Effector CD4-positive, alpha-beta T cell (primary cell): ENCODE data around the gene C1QTNF6.
"Not testable (repeated sequence)": the region's sequence is repeated elsewhere in the genome, so short reads cannot be mapped to it uniquely, and the experiment has no call there.

ENCODE experiments used
- DNase-seq: peaks from one replicate; pipeline ENCODE4 v3.0.0-alpha.2; 2020

Gene C1QTNF6

GRCh38 chr22:37206841-37207821 lies 19.1 kb upstream of the C1QTNF6 start:
- DNase-seq: no peak

GRCh38 chr22:37206118-37206840 lies 18.2 kb upstream of the C1QTNF6 start:
- no peak for DNase-seq

GRCh38 chr22:37205046-37205445 lies 17.0 kb upstream of the C1QTNF6 start:
- DNase-seq: no peak

- no peak for DNase-seq
These were observed 16.1 kb upstream of the C1QTNF6 start for GRCh38 chr22:37204045-37204655.

DNA sequence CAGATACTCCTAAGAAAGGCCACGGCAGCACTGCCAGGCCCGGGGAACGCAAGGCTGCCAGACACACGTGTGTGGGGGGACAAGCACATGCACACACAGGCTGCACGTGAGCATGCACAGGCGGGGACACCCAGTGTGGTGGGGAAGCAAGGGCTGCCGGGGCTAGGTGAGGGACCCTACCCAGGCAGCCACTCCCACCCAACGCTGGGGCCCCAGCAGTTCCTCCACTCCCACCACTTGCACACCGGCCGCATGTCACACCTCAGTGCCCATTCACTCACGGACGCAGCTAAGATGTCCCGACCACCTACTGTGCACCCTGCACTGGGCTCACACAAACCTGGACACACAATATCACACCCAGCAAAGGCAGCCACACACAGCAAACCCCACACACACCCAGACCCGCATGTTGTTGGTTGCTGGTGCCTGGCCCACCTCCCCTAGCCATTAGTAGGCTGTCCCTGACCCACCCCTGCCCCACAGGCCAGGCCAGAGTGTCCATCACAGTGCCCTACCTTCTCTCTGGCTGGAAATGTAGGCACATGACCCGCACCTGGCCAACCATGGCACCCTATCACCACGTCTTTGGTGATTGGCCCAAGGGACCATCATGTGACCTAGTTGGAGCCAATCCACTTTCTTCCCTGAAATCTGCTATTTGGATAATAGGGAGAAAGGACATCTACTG lies 15.5 kb upstream of the C1QTNF6 start:
- no peak for DNase-seq

DNA sequence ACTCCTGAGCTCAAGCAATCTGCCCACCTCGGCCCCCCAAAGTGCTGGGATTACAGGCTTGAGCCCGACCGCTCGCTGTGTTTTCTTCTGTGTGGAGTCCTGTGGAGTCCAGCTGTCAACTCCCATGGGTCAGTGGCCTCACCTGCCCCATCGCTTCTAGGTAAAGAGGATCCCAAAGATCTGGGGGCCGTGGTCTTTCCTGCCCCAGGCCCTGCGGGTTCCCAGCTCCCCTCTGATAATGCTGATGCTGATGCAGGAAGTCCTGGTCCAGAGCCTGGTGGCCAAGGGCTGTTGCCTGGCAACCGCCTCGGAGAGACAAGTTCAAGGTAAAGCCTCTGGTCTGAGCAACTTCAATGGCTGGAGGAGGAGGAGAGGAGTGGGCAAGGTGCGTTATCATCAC lies 14.7 kb upstream of the C1QTNF6 start:
- DNase-seq: no peak

GRCh38 chr22:37202001-37202555 lies 14.0 kb upstream of the C1QTNF6 start:
- DNase-seq: no peak

DNA sequence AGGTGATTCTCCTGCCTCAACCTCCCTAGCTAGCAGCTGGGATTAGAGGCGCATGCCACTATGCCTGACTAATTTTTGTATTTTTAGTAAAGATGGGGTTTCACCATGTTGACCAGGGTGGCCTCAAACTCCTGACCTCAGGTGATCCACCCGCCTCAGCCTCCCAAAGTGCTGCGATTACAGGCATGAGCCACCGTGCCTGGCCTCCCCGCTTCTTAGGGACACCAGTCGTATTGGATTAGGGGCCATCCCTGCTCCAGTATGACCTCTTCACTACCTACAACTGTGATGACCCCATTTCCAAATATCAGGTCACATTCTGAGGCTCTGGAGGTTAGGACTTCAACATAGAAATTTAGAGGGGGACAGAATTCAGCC lies 13.4 kb upstream of the C1QTNF6 start:
- not testable (repeated sequence) for DNase-seq

- no peak for DNase-seq
These were observed 11.7 kb upstream of the C1QTNF6 start for GRCh38 chr22:37199760-37200108.

DNA sequence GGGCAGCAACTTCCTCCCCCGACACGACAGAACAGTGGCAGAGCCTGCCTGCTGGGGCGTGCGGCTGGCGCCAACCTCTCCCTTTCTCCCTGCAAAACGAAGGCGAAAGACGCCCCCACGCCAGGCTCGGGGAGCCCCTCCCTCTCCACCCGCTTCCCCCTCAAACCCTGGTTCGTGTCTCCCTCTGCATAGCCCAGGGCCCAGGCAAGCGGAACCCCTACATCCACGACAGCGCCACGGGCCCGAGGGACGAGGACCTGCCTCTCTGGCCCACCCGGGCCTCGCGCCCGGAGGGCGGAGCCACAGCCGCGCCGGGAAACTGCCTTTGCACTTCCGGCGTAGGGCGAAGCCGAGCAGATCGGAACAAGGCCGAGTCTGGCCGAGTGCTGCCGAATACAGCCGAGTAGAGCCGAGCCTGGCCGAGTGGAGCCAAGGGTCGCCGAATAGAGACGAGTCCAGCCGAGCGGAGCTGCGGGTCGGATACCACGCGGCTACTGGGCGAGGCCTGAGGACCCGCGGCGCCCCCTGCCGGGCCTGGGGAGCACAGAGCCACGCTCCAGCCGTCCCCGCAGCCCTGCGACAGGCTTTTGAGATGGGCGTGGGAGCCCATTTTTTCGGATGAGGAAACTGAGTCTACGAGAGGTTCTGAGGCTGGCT lies 11.2 kb upstream of the C1QTNF6 start:
- DNase-seq: peak; percentile 99

DNA sequence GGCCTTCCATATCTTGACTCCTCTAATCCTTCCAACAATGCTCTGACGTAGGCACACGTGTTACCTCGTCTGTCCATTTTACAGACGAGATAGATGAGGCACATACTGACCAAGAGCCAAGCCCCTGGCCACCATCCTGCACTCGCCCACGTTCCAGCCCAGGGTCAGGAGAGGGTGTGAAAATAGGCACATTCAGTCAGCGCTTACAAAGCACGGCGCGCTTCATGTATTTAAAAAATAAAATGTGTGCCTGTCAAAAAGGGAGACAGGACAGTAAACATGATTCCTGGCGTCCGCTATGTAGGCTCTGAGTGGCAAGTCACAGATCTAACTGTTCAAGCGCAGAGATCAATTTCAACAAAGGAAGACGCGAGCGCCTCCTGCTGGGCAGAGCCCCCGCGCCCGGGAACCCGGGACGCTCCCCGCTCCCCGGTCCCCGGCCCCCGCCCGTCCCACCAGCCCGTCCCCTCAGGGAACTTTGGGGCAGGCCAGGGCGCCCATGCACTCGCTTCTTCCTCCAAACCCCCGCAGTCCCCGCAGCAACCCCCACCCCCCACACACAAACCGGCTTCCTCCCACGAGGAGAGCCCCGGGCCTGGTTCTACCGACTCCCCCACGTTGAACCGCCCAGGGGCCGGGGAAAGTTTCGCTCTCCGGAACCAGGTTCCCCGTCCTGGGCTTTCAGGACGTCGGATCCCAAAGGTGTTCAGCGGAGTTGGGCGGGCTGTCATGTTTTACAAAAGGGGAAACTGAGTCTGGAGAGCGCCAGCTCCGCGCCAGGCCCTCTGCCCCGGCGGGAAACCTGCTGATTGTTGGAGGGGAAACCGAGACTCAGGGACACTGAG lies 10.4 kb upstream of the C1QTNF6 start:
- peak; percentile 90 for DNase-seq

DNA sequence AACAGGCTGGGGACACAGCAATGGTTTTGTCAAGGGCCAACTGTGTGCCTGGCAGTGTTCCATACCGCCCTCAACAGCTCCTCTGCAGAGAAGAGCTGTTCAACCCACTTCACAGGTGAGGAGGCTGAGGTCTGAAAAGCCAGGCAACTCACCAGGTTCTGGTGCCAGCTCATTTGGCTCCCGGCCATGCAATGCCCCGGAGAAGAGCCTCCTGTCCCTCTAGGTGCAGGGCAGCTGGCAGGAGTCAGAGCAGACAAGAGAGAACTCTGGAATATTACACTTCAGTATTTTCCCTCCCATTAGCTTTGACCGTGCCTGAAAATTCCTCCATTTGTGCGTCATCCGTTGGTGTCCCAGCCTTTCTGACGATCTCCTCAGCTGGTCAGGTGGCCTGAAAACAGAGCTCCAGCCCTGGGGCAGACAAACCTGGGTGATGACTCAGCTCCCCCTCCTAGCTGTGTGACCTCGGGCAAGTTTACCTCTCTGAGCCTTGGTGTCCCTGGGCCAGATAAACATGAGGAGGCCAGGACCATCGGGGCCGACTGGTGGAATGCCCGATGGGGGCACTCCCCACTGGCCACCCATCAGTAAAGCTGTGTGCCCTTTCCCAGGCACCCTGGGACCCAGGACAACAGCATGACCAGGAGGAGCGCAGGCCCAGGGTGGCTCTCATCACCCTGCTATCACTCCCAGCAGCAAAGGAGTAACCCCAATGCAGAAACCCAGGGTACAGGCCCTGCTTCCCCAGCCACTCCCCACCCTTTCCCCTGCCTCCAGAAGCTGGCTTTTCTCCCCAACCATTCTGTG lies 9.6 kb upstream of the C1QTNF6 start:
- no peak for DNase-seq

DNA sequence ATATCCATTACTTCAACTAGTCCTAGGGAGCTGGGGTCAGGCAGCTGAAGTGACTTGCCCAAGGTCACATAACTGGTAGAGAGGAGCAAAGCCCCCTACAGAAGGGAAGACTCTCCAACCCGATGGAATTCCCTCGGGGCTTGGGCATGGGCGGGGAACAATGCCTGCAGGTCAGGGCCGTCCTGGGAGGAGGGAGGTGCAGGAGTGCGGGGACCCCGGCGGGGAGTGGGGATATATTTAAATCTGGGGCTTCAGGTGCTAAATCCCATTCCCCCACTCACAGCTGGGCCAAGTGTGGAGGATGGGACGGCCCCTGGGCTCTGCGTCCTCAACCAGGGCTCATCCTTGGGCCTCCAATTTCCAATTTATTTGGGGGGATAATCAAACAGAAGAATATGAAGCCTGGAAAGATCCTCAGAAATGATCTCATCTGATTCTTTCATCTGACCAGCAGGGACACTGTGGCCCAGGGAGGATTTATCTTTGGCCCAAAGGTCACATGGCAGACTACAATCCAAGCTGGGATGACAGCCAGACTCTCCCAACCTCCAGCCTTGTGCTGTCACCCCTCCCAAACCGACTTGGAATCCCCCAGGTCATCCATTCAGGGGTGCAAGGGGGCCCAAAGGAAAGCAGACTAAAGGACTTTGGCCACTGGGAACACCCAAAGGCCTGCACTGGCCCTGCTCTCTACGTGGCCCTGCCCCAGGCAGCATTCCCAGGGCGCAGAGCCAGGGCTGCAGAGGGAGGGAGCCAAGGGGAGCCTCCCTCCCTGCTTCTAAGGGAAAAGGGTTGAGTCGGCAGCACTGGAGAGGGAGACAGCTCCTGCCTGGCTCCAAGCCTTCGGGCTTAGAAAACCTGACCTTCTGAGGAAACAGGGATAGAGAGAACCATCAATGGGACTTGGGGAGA lies 8.7 kb upstream of the C1QTNF6 start:
- no peak for DNase-seq

GRCh38 chr22:37195921-37196320 lies 7.9 kb upstream of the C1QTNF6 start:
- DNase-seq: no peak

- DNase-seq: no peak
These were observed 6.7 kb upstream of the C1QTNF6 start for GRCh38 chr22:37194750-37195149.

DNA sequence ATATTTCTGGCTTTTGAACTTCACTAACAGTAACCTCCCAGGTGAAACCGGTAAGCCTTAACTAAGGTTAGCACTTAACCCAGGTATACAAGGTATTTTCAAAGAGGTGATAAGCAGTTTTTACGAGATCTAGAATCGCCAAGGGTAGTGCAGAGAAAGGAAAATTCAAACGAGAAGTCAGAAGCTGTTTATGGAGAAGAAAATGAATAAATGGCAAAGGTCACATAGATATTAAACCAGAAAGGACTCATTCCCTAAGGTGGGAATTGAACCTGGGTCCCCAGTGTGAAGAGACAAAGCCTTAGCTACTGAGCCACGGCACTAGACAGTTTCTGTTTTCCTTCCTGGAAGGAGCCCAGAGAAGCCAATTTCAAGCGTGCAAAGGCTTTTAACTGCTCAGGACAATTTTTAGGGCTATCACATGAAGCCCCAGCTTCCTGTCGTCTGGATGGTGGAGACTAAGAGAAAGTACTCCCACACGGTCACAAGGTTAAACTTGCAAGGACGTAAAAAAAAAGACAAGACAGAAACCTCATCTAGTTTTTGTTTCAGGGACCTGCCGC lies 5.7 kb upstream of the C1QTNF6 start:
- DNase-seq: peak; percentile 23

GRCh38 chr22:37192741-37193140 lies 4.7 kb upstream of the C1QTNF6 start:
- DNase-seq: no peak

DNA sequence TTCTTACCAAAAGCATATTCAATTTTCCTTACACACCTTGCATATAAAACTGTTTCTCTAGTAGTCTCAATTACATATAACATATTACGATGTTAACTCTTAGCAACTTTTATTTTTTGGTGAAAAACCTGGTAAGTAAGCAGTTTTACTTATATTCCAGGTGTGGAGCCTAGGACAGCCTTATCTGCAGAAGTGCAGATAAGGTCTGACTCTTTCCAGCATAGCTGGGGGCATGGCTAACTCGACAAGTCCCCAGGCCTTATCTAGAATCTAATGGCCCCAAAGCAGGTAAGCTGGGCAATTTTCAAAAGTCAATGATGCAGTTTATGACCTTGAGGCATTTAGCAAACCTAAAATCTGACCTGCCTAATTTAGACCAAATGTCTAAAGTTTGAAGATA lies 4.2 kb upstream of the C1QTNF6 start:
- DNase-seq: no peak

DNA sequence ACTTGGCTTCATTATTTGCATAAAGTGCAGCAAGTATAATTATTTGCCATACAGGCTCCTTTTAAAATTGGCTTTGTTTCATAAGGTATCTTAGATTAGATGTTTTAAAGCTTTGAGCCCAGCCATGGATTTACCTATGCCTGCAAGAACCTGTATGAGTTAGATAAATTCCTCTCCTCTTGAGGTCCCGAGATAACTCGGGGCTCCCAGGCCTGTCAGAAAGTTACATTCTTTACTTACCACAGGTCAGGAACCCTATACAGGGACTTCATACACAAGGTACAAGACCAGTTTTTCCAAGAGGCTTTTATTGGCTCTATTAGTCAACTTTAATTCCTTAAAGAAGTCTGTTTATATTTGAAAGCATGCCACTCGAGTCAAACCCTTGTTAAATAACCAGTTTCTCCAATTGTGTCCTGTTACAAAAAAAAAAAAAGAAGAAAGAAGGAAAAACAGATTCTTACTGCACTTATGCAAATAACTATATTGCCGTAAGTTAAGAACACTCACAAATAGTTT lies 2.3 kb upstream of the C1QTNF6 start:
- no peak for DNase-seq
